ENCODE data around the gene NT5C3B. TPM values are rescaled to one million over a fixed set of nuclear protein-coding genes. Genes with fewer than 3 reads are reported as not detected.
A peak's percentile ranks its signal among the peaks of the same experiment; 100 is the strongest.
"Not testable (repeated sequence)": the region's sequence is repeated elsewhere in the genome, so short reads cannot be mapped to it uniquely, and the experiment has no call there.

NT5C3B gene
- total RNA-seq, 6 experiments from 2014 or later: 33.9 to 55.2 (median 37.3) TPM

DNA sequence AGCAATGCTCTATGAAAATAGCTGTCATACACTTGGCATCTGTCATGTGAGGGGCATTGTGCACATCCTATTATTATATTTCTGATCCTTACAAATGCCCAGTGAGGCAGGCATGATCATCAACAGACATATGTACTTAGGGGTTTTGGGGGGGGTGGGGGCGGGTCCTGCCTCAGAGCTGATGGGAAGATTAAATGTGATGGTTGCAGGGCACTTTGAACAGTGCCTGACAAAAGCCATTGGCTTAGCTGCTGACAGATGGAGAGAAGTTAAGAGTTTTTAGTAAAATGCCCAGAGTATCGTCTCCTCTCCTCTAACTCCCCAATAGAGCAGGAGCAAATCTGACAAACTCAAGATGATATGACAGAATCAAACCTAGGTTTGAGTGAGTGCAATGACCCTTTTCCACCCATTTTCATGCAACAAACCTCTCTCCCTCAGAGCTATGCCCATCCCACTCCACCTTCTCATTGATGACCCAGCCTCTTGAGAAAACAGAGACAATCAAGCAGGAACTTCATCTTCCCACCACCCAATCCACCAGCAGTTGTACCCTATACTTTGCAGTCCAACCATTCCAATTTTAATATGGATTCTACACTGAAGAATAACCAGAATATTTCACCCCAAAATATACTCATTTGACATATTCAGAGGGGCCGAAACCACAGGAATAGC is 24.4 kb upstream of the NT5C3B start:
- H3K36me3 Mint-ChIP-seq (ENCODE audit: low read depth): no peaks in the 10 kb centered on the region; the same call in 1 of the 2 replicates
- H3K9me3 Mint-ChIP-seq: no peaks in the 10 kb centered on the region
- H3K4me3 Mint-ChIP-seq: no peak overlapping the region
- H3K27ac Mint-ChIP-seq: no peak overlapping the region
- TF ChIP-seq, protein P1, sequence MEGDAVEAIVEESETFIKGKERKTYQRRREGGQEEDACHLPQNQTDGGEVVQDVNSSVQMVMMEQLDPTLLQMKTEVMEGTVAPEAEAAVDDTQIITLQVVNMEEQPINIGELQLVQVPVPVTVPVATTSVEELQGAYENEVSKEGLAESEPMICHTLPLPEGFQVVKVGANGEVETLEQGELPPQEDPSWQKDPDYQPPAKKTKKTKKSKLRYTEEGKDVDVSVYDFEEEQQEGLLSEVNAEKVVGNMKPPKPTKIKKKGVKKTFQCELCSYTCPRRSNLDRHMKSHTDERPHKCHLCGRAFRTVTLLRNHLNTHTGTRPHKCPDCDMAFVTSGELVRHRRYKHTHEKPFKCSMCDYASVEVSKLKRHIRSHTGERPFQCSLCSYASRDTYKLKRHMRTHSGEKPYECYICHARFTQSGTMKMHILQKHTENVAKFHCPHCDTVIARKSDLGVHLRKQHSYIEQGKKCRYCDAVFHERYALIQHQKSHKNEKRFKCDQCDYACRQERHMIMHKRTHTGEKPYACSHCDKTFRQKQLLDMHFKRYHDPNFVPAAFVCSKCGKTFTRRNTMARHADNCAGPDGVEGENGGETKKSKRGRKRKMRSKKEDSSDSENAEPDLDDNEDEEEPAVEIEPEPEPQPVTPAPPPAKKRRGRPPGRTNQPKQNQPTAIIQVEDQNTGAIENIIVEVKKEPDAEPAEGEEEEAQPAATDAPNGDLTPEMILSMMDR (IDR thresholded peaks at IDR 0.05): no peak
- peaks cover 16% of the 10 kb centered on the region for H3K4me1 Mint-ChIP-seq (ENCODE audit: low read depth)
- DNase-seq: no peak
- no peaks in the 10 kb centered on the region; the same call in none of the 2 replicates for H3K27me3 Mint-ChIP-seq (ENCODE audit: insufficient read depth)

DNA sequence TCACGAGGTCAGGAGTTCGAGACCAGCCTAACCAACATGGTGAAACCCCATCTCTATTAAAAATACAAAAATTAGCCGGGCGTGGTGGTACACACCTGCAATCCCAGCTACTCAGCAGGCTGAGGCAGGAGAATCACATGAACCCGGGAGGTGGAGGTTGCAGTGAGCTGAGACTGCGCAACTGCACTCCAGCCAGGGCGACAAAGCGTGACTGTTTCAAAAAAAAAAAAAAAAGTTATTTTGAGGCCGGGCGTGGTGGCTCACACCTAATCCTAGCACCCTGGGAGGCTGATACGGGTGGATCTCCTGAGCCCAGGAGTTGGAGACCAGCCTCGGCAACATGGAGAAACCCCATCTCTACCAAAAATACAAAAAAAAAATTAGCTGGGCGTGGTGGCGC is 15.3 kb upstream of the NT5C3B start:
- not testable (repeated sequence) for H3K27ac Mint-ChIP-seq; DNase-seq; H3K9me3 Mint-ChIP-seq; H3K27me3 Mint-ChIP-seq (ENCODE audit: insufficient read depth); H3K4me3 Mint-ChIP-seq
- H3K4me1 Mint-ChIP-seq (ENCODE audit: low read depth): peaks cover 26% of the 10 kb centered on the region
- H3K36me3 Mint-ChIP-seq (ENCODE audit: low read depth): peaks cover 22% of the 10 kb centered on the region; the same call in 1 of the 2 replicates

DNA sequence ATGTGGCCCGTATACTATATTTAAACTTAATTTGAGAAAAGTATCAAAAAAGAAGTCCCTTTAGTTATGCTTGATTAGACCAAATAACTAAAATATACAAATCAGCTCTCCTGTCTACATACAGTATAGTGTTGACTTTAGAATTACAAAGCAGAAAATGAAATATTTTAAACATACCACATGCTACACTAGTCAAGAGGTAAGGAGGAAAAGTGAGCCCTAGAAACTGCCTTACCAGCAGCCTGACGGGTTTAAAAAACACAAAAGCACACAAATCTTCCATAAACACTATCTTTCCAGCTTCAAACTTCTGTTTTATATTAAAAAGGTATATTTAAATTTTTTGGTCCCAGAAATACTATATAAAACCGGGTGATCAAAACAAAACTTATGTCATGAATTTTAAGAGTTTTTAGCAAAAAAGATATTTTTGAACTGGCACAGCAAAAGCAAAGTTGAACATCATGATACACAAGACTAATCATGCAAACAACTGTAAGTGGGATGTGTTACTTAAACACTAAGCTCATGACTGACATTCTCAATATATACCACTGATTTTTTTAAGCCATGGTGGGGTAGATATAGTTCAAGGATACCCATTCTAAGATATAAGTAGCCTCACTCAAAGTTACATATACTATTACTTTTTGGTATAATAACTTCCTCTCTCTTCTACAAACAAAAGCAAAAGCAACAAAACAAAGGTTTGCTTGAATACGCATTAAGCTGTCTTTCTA is 13.4 kb upstream of the NT5C3B start:
- H3K4me3 Mint-ChIP-seq: no peak overlapping the region
- 0 out of 2 replicates have a peak overlapping the region, but pooled peaks have one; percentile 1 for H3K27ac Mint-ChIP-seq
- H3K4me1 Mint-ChIP-seq (ENCODE audit: low read depth): peaks cover 36% of the 10 kb centered on the region
- no peaks in the 10 kb centered on the region for H3K9me3 Mint-ChIP-seq
- TF ChIP-seq, protein P1 (IDR thresholded peaks at IDR 0.05): no peak
- DNase-seq: no peak
- peaks cover 21% of the 10 kb centered on the region for H3K36me3 Mint-ChIP-seq (ENCODE audit: low read depth)
- no peaks in the 10 kb centered on the region; the same call in 1 of the 2 replicates for H3K27me3 Mint-ChIP-seq (ENCODE audit: insufficient read depth)

DNA sequence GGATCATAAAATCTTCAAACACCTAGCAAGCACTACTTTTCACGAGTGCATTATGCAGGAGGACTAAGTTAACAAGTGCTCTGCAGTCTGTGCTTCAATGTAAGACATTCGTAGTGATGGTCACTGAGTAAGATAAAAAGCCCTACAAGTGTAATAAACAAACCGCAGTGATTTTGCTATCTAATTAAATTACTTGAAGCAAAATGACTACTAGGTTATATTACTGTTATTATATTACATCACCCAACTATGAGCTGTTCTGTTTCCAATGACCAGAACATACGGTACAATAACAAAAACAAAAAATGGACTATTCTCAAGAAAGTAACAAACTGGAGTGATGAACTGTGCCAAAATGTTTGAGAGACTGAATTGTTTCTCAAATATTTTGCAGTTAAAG is 12.8 kb upstream of the NT5C3B start:
- peak; percentile 37 for DNase-seq
- no peaks in the 10 kb centered on the region; the same call in 1 of the 2 replicates for H3K27me3 Mint-ChIP-seq (ENCODE audit: insufficient read depth)
- peaks cover 36% of the 10 kb centered on the region for H3K4me1 Mint-ChIP-seq (ENCODE audit: low read depth)
- H3K36me3 Mint-ChIP-seq (ENCODE audit: low read depth): peaks cover 14% of the 10 kb centered on the region
- TF ChIP-seq, protein P1 (IDR thresholded peaks at IDR 0.05): no peak
- no peaks in the 10 kb centered on the region for H3K9me3 Mint-ChIP-seq
- 0 out of 2 replicates have a peak overlapping the region, but pooled peaks have one; percentile 1 for H3K27ac Mint-ChIP-seq
- H3K4me3 Mint-ChIP-seq: no peak overlapping the region

DNA sequence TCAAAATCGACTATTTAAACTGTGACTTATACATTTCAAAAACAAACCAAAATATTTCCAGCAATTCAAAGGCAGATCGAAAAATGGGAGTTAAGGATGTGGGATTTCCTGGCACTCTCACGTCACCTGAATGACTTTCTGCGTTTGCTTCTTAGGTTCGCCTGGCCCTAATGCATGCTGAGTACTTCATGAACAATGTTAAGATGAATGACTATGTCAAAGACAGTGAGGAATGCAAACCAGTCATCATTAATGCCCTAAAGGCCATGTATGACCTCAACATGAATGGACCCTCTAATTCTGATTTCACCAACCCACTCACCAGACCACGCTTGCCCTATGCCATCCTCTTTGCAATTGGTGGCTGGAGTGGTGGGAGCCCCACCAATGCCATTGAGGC is 8.9 kb upstream of the NT5C3B start:
- H3K27me3 Mint-ChIP-seq (ENCODE audit: insufficient read depth): peaks cover 1% of the 10 kb centered on the region
- H3K36me3 Mint-ChIP-seq (ENCODE audit: low read depth): peaks cover 4% of the 10 kb centered on the region
- no peaks in the 10 kb centered on the region for H3K9me3 Mint-ChIP-seq
- H3K4me3 Mint-ChIP-seq: no peak overlapping the region
- no peak for DNase-seq
- H3K27ac Mint-ChIP-seq: no peak overlapping the region
- TF ChIP-seq, protein P1 (IDR thresholded peaks at IDR 0.05): no peak
- peaks cover 31% of the 10 kb centered on the region for H3K4me1 Mint-ChIP-seq (ENCODE audit: low read depth)

GRCh38 chr17:41840781-41841180 is 4.7 kb upstream of the NT5C3B start:
- H3K27me3 Mint-ChIP-seq (ENCODE audit: insufficient read depth); H3K36me3 Mint-ChIP-seq (ENCODE audit: low read depth): not testable (repeated sequence)

DNA sequence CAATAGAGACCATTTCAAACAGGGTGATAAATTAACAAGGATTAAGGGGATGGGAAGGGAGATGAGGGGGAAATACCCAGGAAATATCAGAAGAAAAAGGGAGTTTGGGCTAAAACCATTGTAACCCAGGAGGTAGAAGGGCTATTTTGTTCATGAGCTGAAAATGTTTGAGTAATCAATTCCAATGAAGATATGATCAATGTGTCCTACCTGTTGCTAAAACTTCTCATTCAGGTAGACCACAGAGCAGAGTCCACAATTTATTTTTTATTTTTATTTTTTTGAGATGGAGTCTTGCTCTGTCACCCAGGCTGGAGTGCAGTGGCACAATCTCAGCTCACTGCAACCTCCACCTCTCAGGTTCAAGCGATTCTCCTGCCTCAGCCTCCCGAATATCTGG is 3.4 kb upstream of the NT5C3B start:
- H3K4me3 Mint-ChIP-seq; H3K9me3 Mint-ChIP-seq; DNase-seq; H3K27me3 Mint-ChIP-seq (ENCODE audit: insufficient read depth); H3K36me3 Mint-ChIP-seq (ENCODE audit: low read depth); H3K27ac Mint-ChIP-seq: not testable (repeated sequence)
- peaks cover 10% of the 10 kb centered on the region for H3K4me1 Mint-ChIP-seq (ENCODE audit: low read depth)

More at GRCh38 chr17:41840781-41841180, 4.7 kb upstream of the NT5C3B start:
- H3K9me3 Mint-ChIP-seq, DNase-seq, H3K4me3 Mint-ChIP-seq, H3K27ac Mint-ChIP-seq: not testable (repeated sequence)
- peaks cover 10% of the 10 kb centered on the region for H3K4me1 Mint-ChIP-seq (ENCODE audit: low read depth)

Measured in HFFc6 (cell line).